ENCODE measurements around the gene CARMIL1.

DNA sequence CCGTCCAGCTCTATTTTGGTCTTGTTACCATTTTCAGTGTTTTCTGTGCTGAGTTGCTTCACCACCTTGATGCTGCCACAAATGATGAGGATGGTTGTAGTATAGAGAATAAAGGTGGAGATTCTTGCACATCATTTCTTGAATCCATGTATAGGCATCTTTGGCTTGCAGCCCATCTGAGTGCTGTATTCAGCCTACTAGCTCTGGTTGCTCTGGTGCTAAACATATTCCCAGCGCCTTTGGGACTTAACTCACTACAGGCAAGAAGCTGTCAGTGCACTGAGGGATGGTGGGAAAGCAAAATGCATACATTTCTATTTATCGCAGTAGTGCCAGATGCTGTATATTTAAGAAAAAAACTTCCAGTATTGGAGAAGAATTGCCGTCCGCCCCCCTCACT lies 86.0 kb downstream of the CARMIL1 start:
- no peak for TF ChIP-seq POLR2A (IDR thresholded peaks at IDR 0.05)
- TF ChIP-seq, protein P1, sequence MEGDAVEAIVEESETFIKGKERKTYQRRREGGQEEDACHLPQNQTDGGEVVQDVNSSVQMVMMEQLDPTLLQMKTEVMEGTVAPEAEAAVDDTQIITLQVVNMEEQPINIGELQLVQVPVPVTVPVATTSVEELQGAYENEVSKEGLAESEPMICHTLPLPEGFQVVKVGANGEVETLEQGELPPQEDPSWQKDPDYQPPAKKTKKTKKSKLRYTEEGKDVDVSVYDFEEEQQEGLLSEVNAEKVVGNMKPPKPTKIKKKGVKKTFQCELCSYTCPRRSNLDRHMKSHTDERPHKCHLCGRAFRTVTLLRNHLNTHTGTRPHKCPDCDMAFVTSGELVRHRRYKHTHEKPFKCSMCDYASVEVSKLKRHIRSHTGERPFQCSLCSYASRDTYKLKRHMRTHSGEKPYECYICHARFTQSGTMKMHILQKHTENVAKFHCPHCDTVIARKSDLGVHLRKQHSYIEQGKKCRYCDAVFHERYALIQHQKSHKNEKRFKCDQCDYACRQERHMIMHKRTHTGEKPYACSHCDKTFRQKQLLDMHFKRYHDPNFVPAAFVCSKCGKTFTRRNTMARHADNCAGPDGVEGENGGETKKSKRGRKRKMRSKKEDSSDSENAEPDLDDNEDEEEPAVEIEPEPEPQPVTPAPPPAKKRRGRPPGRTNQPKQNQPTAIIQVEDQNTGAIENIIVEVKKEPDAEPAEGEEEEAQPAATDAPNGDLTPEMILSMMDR (IDR thresholded peaks at IDR 0.05) = no peak
